Measurements from ENCODE around the gene DYRK2. TPM values are rescaled to one million over a fixed set of nuclear protein-coding genes. Genes with fewer than 3 reads are reported as not detected.

Gene DYRK2
- polyA plus RNA-seq, result 10 to 100 TPM; 30.4 to 82.4 (median 45.1) TPM

DNA sequence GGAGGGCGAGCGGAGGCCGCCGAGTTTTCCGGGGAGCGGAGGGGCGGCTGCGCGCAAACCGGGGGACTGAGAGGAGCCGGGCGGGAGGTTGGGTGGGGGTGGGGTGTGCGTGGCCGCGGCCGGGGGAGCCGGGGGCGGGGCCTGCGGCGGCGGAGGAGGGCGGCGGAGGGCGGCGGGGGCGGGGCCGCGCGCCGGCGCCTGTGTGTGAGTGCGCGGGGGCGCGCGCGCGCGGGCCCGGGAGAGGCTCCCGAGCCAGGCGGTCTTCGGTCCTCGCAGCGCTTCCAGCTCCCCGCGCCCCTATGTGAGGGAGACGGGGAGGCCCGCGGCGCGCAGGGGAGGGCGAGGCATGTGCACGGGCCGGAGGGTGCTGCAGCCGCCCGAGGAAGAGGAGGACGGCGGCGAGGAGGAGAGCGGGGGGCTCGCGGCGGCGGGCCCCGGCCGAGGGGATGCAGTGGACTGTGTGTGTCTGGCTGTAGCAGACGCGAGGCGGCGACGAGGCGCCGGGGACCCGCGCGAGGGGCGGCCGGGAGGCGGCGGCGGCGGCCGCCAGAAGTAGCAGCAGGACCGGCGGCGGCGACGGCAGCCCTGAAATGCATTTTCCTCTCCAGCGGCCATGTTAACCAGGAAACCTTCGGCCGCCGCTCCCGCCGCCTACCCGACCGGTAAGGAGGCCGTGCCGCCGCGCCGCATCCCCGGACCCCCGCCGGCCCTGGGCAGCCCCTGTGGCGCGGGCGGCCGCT lies at the start of gene DYRK2:
Gene DYRK2, plus strand, starts transcription at position 225 of the 740 bp plus-strand sequence. Its CDS starts 389 bp downstream, at position 614.
- peak; percentile 74 to 82 (median 81) for DNase-seq
- Mint-ChIP-seq H3K36me3 (peaks cover 0 to 4% (median 4%) of the 10 kb centered on the region in 3 donors), H3K27me3 (ENCODE audit: low read depth in 3 of 3) (peaks cover 10 to 22% (median 13%) of the 10 kb centered on the region in 3 donors), H3K27ac (peak within 1 kb of the TSS; percentile 82 to 98 (median 92)), H3K4me3 (peak within 1 kb of the TSS; percentile 89 to 100 (median 96)), H3K9me3 (no peaks in the 10 kb centered on the region), H3K4me1 (peaks cover 45 to 49% of the 10 kb centered on the region in 2 donors)

DNA sequence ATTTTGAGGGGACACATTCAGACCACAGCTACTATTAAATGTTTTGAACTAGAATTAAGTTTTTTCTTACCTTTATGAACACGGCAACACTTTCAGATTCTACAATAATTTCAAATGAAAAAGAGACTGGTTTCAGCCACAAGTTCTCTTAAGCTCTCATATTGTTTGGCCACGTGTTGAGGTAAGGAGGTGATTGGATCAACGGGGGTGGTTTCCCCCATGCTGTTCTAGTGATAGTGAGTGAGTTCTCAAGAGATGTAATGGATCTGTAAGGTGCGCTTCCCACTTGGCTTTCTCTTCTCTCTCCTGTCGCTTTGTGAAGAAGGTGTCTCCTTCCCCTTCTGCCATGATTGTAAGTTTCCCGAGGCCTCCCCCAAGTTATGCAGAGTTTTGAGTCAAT lies 48.9 kb upstream of the DYRK2 start:
- H3K27me3 Mint-ChIP-seq (ENCODE audit: low read depth in 3 of 3), result peaks cover 0 to 2% (median 0%) of the 10 kb centered on the region in 3 donors
- H3K9me3 Mint-ChIP-seq, result peaks cover 0 to 2% (median 0%) of the 10 kb centered on the region in 6 donors
- H3K4me1 Mint-ChIP-seq, result peaks cover 2 to 9% of the 10 kb centered on the region in 2 donors

DNA sequence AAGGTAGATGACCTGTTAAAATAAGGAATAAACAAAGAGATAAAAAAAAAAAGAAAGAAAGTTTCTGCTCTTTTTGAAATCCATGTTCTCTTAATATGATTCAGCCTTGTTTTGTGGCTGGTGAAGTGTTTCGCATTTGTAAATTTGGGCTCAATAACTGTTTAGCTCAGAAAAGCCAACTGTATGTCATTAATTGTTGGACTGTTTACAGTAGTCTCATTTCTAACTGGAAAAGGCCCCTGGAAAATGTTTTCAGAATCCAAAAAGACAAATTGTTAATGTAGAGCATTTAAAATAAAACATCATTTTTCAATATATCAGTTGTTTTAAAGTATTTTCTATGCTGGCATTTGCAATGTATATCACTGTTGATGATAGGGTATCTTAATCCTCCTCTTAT lies 47.4 kb upstream of the DYRK2 start:
- peaks cover 0 to 2% (median 0%) of the 10 kb centered on the region in 6 donors for H3K9me3 Mint-ChIP-seq
- no peak overlapping the region for H3K27ac Mint-ChIP-seq
- H3K4me1 Mint-ChIP-seq, result peaks cover 2 to 9% of the 10 kb centered on the region in 2 donors
- H3K27me3 Mint-ChIP-seq (ENCODE audit: low read depth in 3 of 3), result peaks cover 0 to 2% (median 0%) of the 10 kb centered on the region in 3 donors
- DNase-seq, result no peak
- peaks cover 0 to 6% (median 0%) of the 10 kb centered on the region in 3 donors for H3K36me3 Mint-ChIP-seq
- no peak overlapping the region for H3K4me3 Mint-ChIP-seq

More for the DNA sequence above, 48.9 kb upstream of the DYRK2 start:
- no peak for DNase-seq
- no peak overlapping the region for H3K4me3 Mint-ChIP-seq
- peaks cover 0 to 6% (median 0%) of the 10 kb centered on the region in 3 donors for H3K36me3 Mint-ChIP-seq
- H3K27ac Mint-ChIP-seq, result no peak overlapping the region

DNA sequence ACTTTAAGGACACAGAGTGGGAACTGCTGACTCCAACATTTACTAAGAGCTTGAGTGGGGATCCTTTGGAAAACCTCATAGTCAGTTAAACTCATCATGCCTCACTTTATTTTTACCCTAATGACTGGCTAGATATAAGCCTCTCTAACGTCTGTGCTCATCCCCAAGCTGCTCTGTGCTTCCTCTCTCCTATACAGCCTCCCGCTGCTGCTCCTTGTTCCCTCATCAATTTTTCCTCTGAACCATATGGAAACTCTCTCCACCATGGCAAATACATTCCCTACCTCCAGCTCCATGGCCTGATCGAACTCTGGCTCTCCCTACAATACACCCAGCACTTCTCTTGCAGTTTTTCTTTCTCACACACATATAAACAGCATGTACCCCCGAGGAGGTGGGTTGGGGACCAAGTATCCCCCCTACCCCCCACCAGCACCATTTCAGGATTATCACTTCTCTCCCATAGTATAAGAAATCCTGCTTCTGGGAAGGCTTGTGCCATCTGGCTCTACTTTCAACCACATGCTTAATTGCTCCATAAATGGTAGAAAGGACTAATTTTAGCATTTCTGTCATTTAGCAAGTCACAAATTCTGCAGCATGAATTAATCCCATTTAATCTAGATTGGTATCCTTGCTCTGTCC lies 39.2 kb upstream of the DYRK2 start:
- H3K4me1 Mint-ChIP-seq, result no peaks in the 10 kb centered on the region
- H3K4me3 Mint-ChIP-seq, result no peak overlapping the region
- H3K9me3 Mint-ChIP-seq, result no peaks in the 10 kb centered on the region
- no peaks in the 10 kb centered on the region for H3K36me3 Mint-ChIP-seq
- no peak for DNase-seq
- peaks cover 0 to 10% (median 0%) of the 10 kb centered on the region in 3 donors for H3K27me3 Mint-ChIP-seq (ENCODE audit: low read depth in 3 of 3)
- H3K27ac Mint-ChIP-seq, result no peak overlapping the region

GRCh38 chr12:67613040-67613439 lies 35.5 kb upstream of the DYRK2 start:
- no peak overlapping the region for H3K27ac Mint-ChIP-seq
- no peaks in the 10 kb centered on the region for H3K9me3 Mint-ChIP-seq
- H3K36me3 Mint-ChIP-seq, result no peaks in the 10 kb centered on the region
- peaks cover 0 to 10% (median 0%) of the 10 kb centered on the region in 3 donors for H3K27me3 Mint-ChIP-seq (ENCODE audit: low read depth in 3 of 3)
- no peak for DNase-seq
- no peak overlapping the region for H3K4me3 Mint-ChIP-seq
- H3K4me1 Mint-ChIP-seq, result no peaks in the 10 kb centered on the region

DNA sequence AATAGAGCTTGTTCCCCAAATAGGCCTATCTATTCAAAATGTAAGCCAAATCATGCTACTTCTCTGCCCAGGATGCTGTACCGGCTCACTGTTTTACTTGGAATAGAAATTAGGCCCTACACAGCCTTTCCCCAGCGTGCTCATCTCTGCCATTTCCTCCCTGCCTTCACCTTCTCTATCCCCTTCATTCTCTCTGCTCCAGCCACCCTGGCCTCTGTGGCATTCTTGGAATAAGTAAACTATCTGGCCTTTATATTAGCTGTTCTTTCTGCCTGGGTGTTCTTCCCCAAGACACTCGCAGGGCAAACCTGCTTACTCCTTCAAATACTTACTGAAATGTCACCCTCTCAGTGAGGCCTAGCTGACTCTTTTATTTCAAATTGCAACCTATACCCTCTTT lies 30.9 kb upstream of the DYRK2 start:
- Mint-ChIP-seq H3K36me3 (no peaks in the 10 kb centered on the region), H3K27ac (peak overlapping the region in 1 of 6 donors; percentile 27), H3K4me1 (no peaks in the 10 kb centered on the region), H3K27me3 (ENCODE audit: low read depth in 3 of 3) (peaks cover 0 to 6% (median 0%) of the 10 kb centered on the region in 3 donors), H3K9me3 (no peaks in the 10 kb centered on the region), H3K4me3 (no peak overlapping the region)
- DNase-seq, result no peak

- no peak overlapping the region for H3K27ac Mint-ChIP-seq
- no peak for DNase-seq
- H3K4me1 Mint-ChIP-seq, result no peaks in the 10 kb centered on the region
- H3K27me3 Mint-ChIP-seq (ENCODE audit: low read depth in 3 of 3), result peaks cover 0 to 4% (median 0%) of the 10 kb centered on the region in 3 donors
- no peaks in the 10 kb centered on the region for H3K9me3 Mint-ChIP-seq
- H3K36me3 Mint-ChIP-seq, result no peaks in the 10 kb centered on the region
- no peak overlapping the region for H3K4me3 Mint-ChIP-seq
Measured at GRCh38 chr12:67618303-67618702, 30.2 kb upstream of the DYRK2 start.

DNA sequence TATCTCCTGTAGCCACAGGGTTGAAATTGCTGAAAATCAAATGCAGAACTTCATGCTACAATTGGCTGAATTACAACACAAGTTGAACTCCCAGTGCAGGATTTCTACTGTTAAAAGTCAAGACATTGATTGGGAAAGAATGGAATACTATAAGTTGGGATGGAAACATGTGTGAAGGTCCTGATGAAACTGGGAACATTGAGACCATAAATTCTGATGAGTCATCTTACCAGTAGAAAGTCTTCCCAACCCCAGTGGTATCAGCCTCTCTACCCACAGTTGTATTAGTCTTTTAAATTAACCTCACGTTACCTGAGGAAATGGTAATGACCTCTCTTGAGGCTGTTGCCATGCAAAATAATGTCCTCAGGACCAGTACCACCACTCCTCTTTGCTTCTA lies 27.4 kb upstream of the DYRK2 start:
- H3K36me3 Mint-ChIP-seq, result no peaks in the 10 kb centered on the region
- H3K4me3 Mint-ChIP-seq, result no peak overlapping the region
- no peaks in the 10 kb centered on the region for H3K27me3 Mint-ChIP-seq (ENCODE audit: low read depth in 3 of 3)

GRCh38 chr12:67621926-67622325 lies 26.6 kb upstream of the DYRK2 start:
- Mint-ChIP-seq H3K27ac (no peak overlapping the region), H3K4me3 (no peak overlapping the region), H3K27me3 (ENCODE audit: low read depth in 3 of 3) (no peaks in the 10 kb centered on the region), H3K36me3 (no peaks in the 10 kb centered on the region), H3K9me3 (peaks cover 0 to 3% (median 0%) of the 10 kb centered on the region in 6 donors), H3K4me1 (peaks cover 4 to 14% of the 10 kb centered on the region in 2 donors)
- DNase-seq, result no peak

More for the DNA sequence above, 27.4 kb upstream of the DYRK2 start:
- H3K9me3 Mint-ChIP-seq, result peaks cover 0 to 3% (median 0%) of the 10 kb centered on the region in 6 donors
- no peak overlapping the region for H3K27ac Mint-ChIP-seq
- peaks cover 0 to 6% of the 10 kb centered on the region in 2 donors for H3K4me1 Mint-ChIP-seq
- no peak for DNase-seq

DNA sequence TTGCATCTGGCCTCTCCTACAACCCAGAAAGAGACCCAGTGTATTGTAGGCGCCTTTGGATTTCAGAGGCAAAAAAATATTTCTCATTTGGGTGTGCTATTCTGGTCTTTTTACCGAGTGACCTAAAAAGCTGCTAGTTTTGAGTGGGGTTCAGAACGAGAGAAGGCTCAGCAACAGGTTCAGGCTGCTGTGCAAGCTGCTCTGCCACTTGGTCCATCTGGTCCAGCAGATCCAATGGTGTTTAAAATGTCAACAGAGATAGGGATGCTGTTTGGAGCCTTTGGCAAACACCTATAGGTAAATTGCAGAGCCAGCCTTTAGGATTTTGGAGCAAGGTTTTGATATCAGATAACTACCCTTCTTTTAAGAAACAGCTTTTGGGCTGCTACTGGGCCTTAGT lies 25.3 kb upstream of the DYRK2 start:
- Mint-ChIP-seq H3K36me3 (no peaks in the 10 kb centered on the region), H3K27ac (no peak overlapping the region), H3K9me3 (peaks cover 0 to 3% (median 0%) of the 10 kb centered on the region in 6 donors), H3K4me3 (no peak overlapping the region), H3K4me1 (peaks cover 14 to 27% of the 10 kb centered on the region in 2 donors), H3K27me3 (ENCODE audit: low read depth in 3 of 3) (no peaks in the 10 kb centered on the region)
- DNase-seq, result no peak

- peaks cover 25 to 38% of the 10 kb centered on the region in 2 donors for H3K4me1 Mint-ChIP-seq
- peaks cover 0 to 2% (median 0%) of the 10 kb centered on the region in 3 donors for H3K27me3 Mint-ChIP-seq (ENCODE audit: low read depth in 3 of 3)
- peaks cover 0 to 3% (median 0%) of the 10 kb centered on the region in 6 donors for H3K9me3 Mint-ChIP-seq
- H3K27ac Mint-ChIP-seq, result no peak overlapping the region
- no peak for DNase-seq
- no peak overlapping the region for H3K4me3 Mint-ChIP-seq
- H3K36me3 Mint-ChIP-seq, result no peaks in the 10 kb centered on the region
Measured at GRCh38 chr12:67624355-67624754, 24.2 kb upstream of the DYRK2 start.

- Mint-ChIP-seq H3K4me1 (peaks cover 31 to 45% of the 10 kb centered on the region in 2 donors), H3K9me3 (peaks cover 0 to 3% (median 0%) of the 10 kb centered on the region in 6 donors), H3K27me3 (ENCODE audit: low read depth in 3 of 3) (peaks cover 0 to 3% (median 0%) of the 10 kb centered on the region in 3 donors), H3K27ac (no peak overlapping the region), H3K36me3 (no peaks in the 10 kb centered on the region), H3K4me3 (no peak overlapping the region)
- DNase-seq, result no peak
Measured at GRCh38 chr12:67625004-67625403, 23.5 kb upstream of the DYRK2 start.

- peaks cover 0 to 3% (median 0%) of the 10 kb centered on the region in 6 donors for H3K9me3 Mint-ChIP-seq
- H3K4me3 Mint-ChIP-seq, result no peak overlapping the region
- H3K27ac Mint-ChIP-seq, result peak overlapping the region in 1 of 6 donors; percentile 59
Measured at GRCh38 chr12:67626156-67626555, 22.4 kb upstream of the DYRK2 start.

More at GRCh38 chr12:67626156-67626555, 22.4 kb upstream of the DYRK2 start:
- peaks cover 4 to 8% (median 6%) of the 10 kb centered on the region in 3 donors for H3K27me3 Mint-ChIP-seq (ENCODE audit: low read depth in 3 of 3)
- H3K4me1 Mint-ChIP-seq, result peaks cover 43 to 56% of the 10 kb centered on the region in 2 donors
- DNase-seq, result no peak
- no peaks in the 10 kb centered on the region for H3K36me3 Mint-ChIP-seq
